T47D (cell line): ENCODE measurements around the gene MBL2.

Experiments used
- DNase-seq, 2 experiments: peaks; one replicate each; pipeline versions ENCODE4 v3.0.0 to v3.0.0-alpha.2; 2011 to 2012; ENCODE audit warnings: low read depth in 1 of 2, low spot score in 1 of 2
- JUND ChIP-seq: IDR thresholded peaks from 2 replicates; pipeline ENCODE4 v1.6.1; 2012; ENCODE audit warnings: low read depth
- in situ Hi-C: cut with HindIII; loops from 2 replicates; pipeline ENCODE4 v1.10.0; 2016; ENCODE audit warnings: low sequenced_read_pairs, low pct_unique_long_range_greater_than_20kb

The MBL2 gene

GRCh38 chr10:52779541-52780390, 7.2 kb upstream of the MBL2 start:
- TF ChIP-seq JUND, result no peak
- DNase-seq, result peak; percentile 75 to 86
- in situ Hi-C loops, result no loop called here

- TF ChIP-seq JUND, result no peak
- DNase-seq, result peak in 1 of 2 experiments; percentile 59
- in situ Hi-C loops, result no loop called here
These were observed 6.2 kb upstream of the MBL2 start for GRCh38 chr10:52778511-52779392.

- TF ChIP-seq JUND, result no peak
- in situ Hi-C loops, result no loop called here
- DNase-seq, result no peak
These were observed 4.8 kb upstream of the MBL2 start for GRCh38 chr10:52777414-52777813.

- no peak for DNase-seq
- in situ Hi-C loops, result no loop called here
- TF ChIP-seq JUND, result no peak
These were observed 3.9 kb upstream of the MBL2 start for GRCh38 chr10:52776471-52776903.

- no peak for TF ChIP-seq JUND
- in situ Hi-C loops, result no loop called here
- DNase-seq, result no peak
These were observed 2.6 kb upstream of the MBL2 start for GRCh38 chr10:52775132-52775647.

GRCh38 chr10:52774600-52775106, 2.1 kb upstream of the MBL2 start:
- in situ Hi-C loops, result no loop called here
- no peak for TF ChIP-seq JUND
- no peak for DNase-seq

GRCh38 chr10:52774182-52774581, 1.6 kb upstream of the MBL2 start:
- TF ChIP-seq JUND, result no peak
- in situ Hi-C loops, result no loop called here
- DNase-seq, result no peak

- in situ Hi-C loops, result no loop called here
- DNase-seq, result no peak
- no peak for TF ChIP-seq JUND
These were observed 794 bp downstream of the MBL2 start for GRCh38 chr10:52771534-52772445.

- no peak for DNase-seq
- in situ Hi-C loops, result no loop called here
- TF ChIP-seq JUND, result no peak
These were observed 1.7 kb downstream of the MBL2 start for GRCh38 chr10:52770904-52771303.

GRCh38 chr10:52769966-52770365, 2.6 kb downstream of the MBL2 start:
- no peak for TF ChIP-seq JUND
- no peak for DNase-seq
- in situ Hi-C loops, result no loop called here

- in situ Hi-C loops, result no loop called here
- TF ChIP-seq JUND, result no peak
- DNase-seq, result no peak
These were observed 4.5 kb downstream of the MBL2 start for GRCh38 chr10:52768001-52768532.
